Measurements from ENCODE around the gene KRTAP4-7. TPM values are rescaled to one million over a fixed set of nuclear protein-coding genes. Genes with fewer than 3 reads are reported as not detected.
"Not testable (repeated sequence)": the region's sequence is repeated elsewhere in the genome, so short reads cannot be mapped to it uniquely, and the experiment has no call there.

KRTAP4-7 gene
- total RNA-seq, 4 donors from 2014 or later, result 7.9 to 50.0 (median 8.5) TPM; not detected in 1

- no peak for DNase-seq (ENCODE audit: low spot score in 2 of 2)
- TF ChIP-seq POLR2AphosphoS5 (IDR thresholded peaks at IDR 0.05), result no peak
- TF ChIP-seq POLR2A (IDR thresholded peaks at IDR 0.05), result no peak
- no peak for TF ChIP-seq EP300 (IDR thresholded peaks at IDR 0.05)
- TF ChIP-seq, protein P1, sequence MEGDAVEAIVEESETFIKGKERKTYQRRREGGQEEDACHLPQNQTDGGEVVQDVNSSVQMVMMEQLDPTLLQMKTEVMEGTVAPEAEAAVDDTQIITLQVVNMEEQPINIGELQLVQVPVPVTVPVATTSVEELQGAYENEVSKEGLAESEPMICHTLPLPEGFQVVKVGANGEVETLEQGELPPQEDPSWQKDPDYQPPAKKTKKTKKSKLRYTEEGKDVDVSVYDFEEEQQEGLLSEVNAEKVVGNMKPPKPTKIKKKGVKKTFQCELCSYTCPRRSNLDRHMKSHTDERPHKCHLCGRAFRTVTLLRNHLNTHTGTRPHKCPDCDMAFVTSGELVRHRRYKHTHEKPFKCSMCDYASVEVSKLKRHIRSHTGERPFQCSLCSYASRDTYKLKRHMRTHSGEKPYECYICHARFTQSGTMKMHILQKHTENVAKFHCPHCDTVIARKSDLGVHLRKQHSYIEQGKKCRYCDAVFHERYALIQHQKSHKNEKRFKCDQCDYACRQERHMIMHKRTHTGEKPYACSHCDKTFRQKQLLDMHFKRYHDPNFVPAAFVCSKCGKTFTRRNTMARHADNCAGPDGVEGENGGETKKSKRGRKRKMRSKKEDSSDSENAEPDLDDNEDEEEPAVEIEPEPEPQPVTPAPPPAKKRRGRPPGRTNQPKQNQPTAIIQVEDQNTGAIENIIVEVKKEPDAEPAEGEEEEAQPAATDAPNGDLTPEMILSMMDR (IDR thresholded peaks at IDR 0.05), result no peak
- 81% methylated on average over 1 of the region's 1 CpG for WGBS
- Histone ChIP-seq H3K9me3 (no peaks in the 10 kb centered on the region), H3K4me1 (no peaks in the 10 kb centered on the region), H3K27me3 (peaks cover 4% of the 10 kb centered on the region), H3K36me3 (no peaks in the 10 kb centered on the region), H3K4me3 (no peak overlapping the region), H3K27ac (no peak overlapping the region)
Observed at GRCh38 chr17:41064301-41064700, 19.6 kb upstream of the KRTAP4-7 start.

GRCh38 chr17:41065016-41065689 lies 18.8 kb upstream of the KRTAP4-7 start:
- H3K4me3 ChIP-seq; H3K4me1 ChIP-seq; H3K27ac ChIP-seq; H3K36me3 ChIP-seq; H3K27me3 ChIP-seq; H3K9me3 ChIP-seq; DNase-seq (ENCODE audit: low spot score in 2 of 2): not testable (repeated sequence)
- WGBS, result 80% methylated on average over 7 of the region's 16 CpGs

DNA sequence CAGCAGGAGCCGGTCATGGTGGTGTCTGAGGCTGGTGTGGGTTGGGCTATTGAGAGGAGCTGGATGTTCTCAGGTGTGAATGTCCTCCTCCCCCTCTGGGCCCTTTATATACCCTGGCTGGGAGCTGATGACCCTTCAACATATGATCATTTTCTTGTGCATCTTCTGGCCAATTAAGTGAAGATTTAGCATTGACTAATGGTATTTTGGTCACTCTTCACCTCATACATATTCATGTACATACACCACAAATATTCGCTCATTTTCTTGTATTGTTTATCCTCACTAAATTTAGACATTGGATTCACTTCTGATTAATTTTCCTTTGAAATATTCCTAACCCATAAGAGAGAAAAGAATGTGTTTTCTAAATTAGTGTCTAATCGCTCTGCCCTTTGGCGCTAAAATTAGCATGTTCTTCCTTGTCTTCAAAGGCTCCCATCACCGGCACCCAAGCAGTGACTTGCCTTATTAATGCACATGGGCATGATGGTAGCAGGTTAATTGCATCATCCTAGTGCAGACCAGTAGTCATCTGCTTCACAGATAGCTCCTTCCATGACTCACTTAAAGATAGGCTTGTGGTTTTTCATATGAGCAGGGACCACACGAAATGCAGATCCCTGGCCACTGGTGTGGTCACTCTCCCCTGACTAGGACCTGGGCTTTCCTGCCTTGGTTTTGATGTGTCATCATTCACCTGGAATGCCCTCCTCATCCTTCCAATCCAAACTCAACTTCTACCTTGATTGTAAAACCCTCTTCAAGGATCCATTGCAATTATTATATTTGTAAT lies 17.9 kb upstream of the KRTAP4-7 start, which contains the start of gene KRTAP2-4:
KRTAP2-4 (minus strand) TSS at position 51 of the 796 bp plus-strand sequence; CDS start at position 17, 34 bp downstream.
- TF ChIP-seq POLR2AphosphoS5 (IDR thresholded peaks at IDR 0.05) (no peak), POLR2A (IDR thresholded peaks at IDR 0.05) (no peak), EP300 (IDR thresholded peaks at IDR 0.05) (no peak)
- TF ChIP-seq, protein P1 (IDR thresholded peaks at IDR 0.05), result no peak
- H3K36me3 ChIP-seq, result no peaks in the 10 kb centered on the region
- WGBS, result 73% methylated on average over 6 of the region's 6 CpGs
- no peaks in the 10 kb centered on the region for H3K9me3 ChIP-seq
- no peak for DNase-seq (ENCODE audit: low spot score in 2 of 2)
- no peak within 1 kb of the TSS for H3K27ac ChIP-seq
- H3K27me3 ChIP-seq, result peaks cover 1% of the 10 kb centered on the region
- no peaks in the 10 kb centered on the region for H3K4me1 ChIP-seq
- H3K4me3 ChIP-seq, result no peak within 1 kb of the TSS

- Histone ChIP-seq H3K27me3 (no peaks in the 10 kb centered on the region), H3K36me3 (no peaks in the 10 kb centered on the region), H3K27ac (no peak overlapping the region), H3K9me3 (no peaks in the 10 kb centered on the region), H3K4me3 (no peak overlapping the region), H3K4me1 (no peaks in the 10 kb centered on the region)
- TF ChIP-seq POLR2AphosphoS5 (IDR thresholded peaks at IDR 0.05), result no peak
- DNase-seq (ENCODE audit: low spot score in 2 of 2), result no peak
Observed at GRCh38 chr17:41067281-41067680, 16.7 kb upstream of the KRTAP4-7 start.

- TF ChIP-seq POLR2A (IDR thresholded peaks at IDR 0.05), result no peak
- no peak for TF ChIP-seq EP300 (IDR thresholded peaks at IDR 0.05)
- TF ChIP-seq POLR2AphosphoS5 (IDR thresholded peaks at IDR 0.05), result no peak
- TF ChIP-seq, protein P1 (IDR thresholded peaks at IDR 0.05), result no peak
- Histone ChIP-seq H3K4me3 (no peak overlapping the region), H3K27ac (no peak overlapping the region), H3K36me3 (no peaks in the 10 kb centered on the region), H3K27me3 (no peaks in the 10 kb centered on the region), H3K4me1 (no peaks in the 10 kb centered on the region), H3K9me3 (no peaks in the 10 kb centered on the region)
- no peak for DNase-seq (ENCODE audit: low spot score in 2 of 2)
- WGBS, result 79% methylated on average over 3 of the region's 3 CpGs
Observed at GRCh38 chr17:41069031-41069430, 14.9 kb upstream of the KRTAP4-7 start.

DNA sequence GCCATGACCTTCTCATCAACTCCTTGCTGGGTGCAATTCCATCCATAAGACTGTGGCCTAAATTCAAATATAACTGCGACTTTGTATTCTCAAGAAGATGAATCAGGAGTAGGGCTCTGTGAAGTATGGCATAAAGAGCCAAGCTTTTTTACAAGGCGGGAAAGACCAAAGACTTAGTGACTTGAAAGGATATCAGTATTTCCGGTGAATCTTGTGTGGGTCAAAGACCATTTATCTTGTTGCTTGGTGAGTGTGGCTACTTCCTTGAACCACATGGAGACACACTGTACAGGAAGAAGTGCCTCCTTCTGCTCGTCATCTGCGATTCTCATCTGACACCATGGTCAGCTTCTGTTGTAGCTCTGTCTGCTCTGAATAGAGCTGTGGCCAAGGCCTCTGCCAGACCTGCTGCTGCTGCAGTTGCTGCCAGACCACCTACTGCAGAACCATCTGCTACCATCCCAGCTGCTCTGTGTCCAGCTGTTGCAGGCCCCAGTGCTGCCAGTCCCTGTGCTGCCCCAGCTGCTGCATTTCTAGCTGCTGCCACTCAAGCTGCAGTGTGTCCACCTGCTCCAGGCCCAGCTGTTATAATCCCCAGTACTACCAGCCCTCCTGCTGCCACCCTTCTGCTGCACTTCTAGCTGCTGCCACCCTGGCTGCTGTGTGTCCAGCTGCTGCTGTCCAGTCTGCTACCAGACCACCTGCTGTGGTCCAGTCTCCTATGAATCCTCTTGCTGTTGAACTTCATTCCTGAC lies 12.2 kb upstream of the KRTAP4-7 start:
- TF ChIP-seq, protein P1 (IDR thresholded peaks at IDR 0.05), result no peak
- TF ChIP-seq POLR2A (IDR thresholded peaks at IDR 0.05) (no peak), EP300 (IDR thresholded peaks at IDR 0.05) (no peak), POLR2AphosphoS5 (IDR thresholded peaks at IDR 0.05) (no peak)
- no peaks in the 10 kb centered on the region for H3K27me3 ChIP-seq
- H3K4me3 ChIP-seq, result no peak overlapping the region
- H3K27ac ChIP-seq, result no peak overlapping the region
- no peak for DNase-seq (ENCODE audit: low spot score in 2 of 2)
- no peaks in the 10 kb centered on the region for H3K36me3 ChIP-seq
- 79% methylated on average over 5 of the region's 5 CpGs for WGBS
- no peaks in the 10 kb centered on the region for H3K9me3 ChIP-seq
- H3K4me1 ChIP-seq, result no peaks in the 10 kb centered on the region

Data from suprapubic skin (tissue), 4 donors.